GM19099 (cell line): ENCODE measurements around the gene GOSR1.

Source experiments
- POLR2A ChIP-seq: IDR thresholded peaks from 3 replicates; pipeline ENCODE4 v1.6.1; 2011; ENCODE audit warnings: low read depth; ENCODE audit not compliant: insufficient read length; ENCODE audit errors: extremely low read depth

The GOSR1 gene

GRCh38 chr17:30555942-30556341 lies 78.7 kb downstream of the GOSR1 start:
- no peak for TF ChIP-seq POLR2A

- no peak for TF ChIP-seq POLR2A
Measured at GRCh38 chr17:30556374-30557332, 79.4 kb downstream of the GOSR1 start.

GRCh38 chr17:30557916-30558685 lies 80.9 kb downstream of the GOSR1 start:
- TF ChIP-seq POLR2A, result no peak

GRCh38 chr17:30558686-30559545 lies 81.7 kb downstream of the GOSR1 start:
- TF ChIP-seq POLR2A, result no peak

GRCh38 chr17:30559656-30560055 lies 82.4 kb downstream of the GOSR1 start:
- no peak for TF ChIP-seq POLR2A

- no peak for TF ChIP-seq POLR2A
Measured at GRCh38 chr17:30565073-30565935, 88.1 kb downstream of the GOSR1 start.

- TF ChIP-seq POLR2A, result no peak
Measured at GRCh38 chr17:30567231-30568116, 90.3 kb downstream of the GOSR1 start.

- TF ChIP-seq POLR2A, result no peak
Measured at GRCh38 chr17:30568117-30568430, 90.9 kb downstream of the GOSR1 start.

GRCh38 chr17:30570191-30570590 lies 93.0 kb downstream of the GOSR1 start:
- no peak for TF ChIP-seq POLR2A

- TF ChIP-seq POLR2A, result no peak
Measured at GRCh38 chr17:30570596-30571265, 93.5 kb downstream of the GOSR1 start.

GRCh38 chr17:30571921-30572320 lies 94.7 kb downstream of the GOSR1 start:
- TF ChIP-seq POLR2A, result no peak

- TF ChIP-seq POLR2A, result no peak
Measured at GRCh38 chr17:30573603-30574175, 96.5 kb downstream of the GOSR1 start.
